Activated CD4-positive, alpha-beta T cell treated with anti-CD3 and anti-CD28 coated beads for 48 hours (primary cell): ENCODE data around the gene ABCA3.
"Not testable (repeated sequence)": the region's sequence is repeated elsewhere in the genome, so short reads cannot be mapped to it uniquely, and the experiment has no call there.

Experiments
- DNase-seq: peaks from one replicate; pipeline ENCODE4 v3.0.0-alpha.2; 2020

Gene ABCA3

DNA sequence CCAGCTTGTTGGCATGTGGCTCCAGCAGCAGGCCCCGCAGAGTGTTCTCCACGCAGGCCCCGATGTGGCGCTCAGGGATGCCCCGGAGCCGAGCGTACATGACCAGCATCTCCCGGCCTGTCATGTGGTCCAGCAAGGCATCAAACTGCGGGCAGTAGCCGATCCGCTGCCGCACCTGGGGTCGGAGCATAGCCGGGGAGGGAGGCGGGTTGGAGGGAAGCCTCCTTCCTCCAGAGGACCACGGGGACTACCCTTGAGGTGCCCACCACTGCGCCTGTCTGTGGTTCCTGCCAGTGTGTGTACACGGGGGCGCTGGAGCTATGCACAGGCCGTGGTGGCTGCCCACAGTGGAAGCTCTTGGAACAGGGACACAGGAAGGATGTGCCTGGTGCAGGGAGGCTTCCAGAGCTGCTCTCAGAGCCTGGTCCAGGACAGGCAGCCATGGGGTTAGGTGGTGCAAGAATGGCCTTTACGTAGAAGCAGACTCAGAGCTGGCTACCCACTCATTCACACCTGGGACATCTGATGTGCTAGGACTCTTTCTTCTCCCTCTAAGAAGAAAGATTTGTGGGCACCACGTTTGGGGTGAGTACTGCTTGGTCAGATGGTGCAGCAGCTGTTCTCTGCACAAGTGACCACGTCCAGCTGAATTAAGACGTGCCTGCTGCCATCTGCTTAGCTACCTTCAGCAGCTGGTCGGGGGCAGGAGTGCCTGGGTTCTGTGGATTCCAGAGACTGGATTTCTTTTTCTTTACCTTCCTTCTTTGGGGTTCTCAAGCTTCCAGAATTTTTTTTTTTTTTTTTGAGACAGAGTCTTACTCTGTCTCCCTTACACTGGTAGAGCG lies 61.4 kb downstream of the ABCA3 start:
- DNase-seq, result no peak

DNA sequence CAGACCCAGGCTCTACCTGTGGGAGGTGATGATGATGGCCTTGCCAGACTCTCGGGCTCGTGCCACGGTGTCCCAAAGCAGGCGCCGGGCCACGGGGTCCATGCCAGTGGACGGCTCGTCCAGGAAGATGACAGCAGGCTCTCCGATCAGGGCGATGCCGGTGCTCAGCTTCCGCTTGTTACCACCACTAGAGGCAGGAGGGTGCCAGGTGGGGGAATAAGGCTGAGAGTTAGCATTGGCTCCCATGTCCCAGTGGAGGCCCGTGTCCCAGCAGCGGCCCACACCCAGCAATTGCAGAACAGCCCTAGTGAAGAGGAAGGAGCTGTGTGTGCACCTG lies 62.3 kb downstream of the ABCA3 start:
- DNase-seq, result no peak

DNA sequence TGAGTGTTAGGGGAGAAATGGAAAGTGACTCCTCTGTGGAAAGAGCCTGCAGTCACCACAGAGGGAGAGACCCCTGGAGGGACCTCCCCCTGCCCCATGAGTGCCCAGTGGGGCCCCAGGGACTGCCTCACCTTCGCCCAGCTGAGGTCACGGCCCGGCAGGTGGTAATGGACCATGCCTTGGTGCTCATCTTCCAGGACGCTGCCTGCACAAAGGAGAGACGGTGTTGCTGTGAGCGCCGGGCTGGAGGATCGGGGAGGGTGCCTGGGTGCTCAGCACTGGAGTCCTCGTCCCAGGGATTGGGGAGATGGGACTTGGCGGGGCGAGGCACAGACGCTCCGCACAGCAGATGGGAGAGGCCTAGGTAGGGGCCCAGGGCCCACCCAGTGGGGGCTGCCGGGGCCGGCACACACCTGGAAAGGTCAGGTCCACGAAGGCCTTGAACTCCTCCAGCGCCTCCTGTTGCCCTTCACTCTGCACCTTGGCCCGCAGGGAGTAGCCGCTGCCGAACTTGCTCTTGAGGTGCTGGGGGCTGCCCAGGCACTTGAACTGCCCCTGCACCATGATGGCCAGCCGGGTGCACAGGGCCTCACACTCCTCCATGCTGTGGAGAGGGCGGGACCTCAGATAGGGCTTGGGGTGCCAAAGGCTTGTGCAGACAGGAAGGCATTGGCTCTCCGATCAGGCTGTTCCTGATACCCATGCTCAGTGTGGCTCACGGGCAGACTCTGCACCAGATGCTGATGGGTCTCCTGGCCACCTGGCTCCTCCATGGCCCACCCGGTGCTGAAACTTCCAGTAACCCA lies 62.9 kb downstream of the ABCA3 start:
- no peak for DNase-seq

DNA sequence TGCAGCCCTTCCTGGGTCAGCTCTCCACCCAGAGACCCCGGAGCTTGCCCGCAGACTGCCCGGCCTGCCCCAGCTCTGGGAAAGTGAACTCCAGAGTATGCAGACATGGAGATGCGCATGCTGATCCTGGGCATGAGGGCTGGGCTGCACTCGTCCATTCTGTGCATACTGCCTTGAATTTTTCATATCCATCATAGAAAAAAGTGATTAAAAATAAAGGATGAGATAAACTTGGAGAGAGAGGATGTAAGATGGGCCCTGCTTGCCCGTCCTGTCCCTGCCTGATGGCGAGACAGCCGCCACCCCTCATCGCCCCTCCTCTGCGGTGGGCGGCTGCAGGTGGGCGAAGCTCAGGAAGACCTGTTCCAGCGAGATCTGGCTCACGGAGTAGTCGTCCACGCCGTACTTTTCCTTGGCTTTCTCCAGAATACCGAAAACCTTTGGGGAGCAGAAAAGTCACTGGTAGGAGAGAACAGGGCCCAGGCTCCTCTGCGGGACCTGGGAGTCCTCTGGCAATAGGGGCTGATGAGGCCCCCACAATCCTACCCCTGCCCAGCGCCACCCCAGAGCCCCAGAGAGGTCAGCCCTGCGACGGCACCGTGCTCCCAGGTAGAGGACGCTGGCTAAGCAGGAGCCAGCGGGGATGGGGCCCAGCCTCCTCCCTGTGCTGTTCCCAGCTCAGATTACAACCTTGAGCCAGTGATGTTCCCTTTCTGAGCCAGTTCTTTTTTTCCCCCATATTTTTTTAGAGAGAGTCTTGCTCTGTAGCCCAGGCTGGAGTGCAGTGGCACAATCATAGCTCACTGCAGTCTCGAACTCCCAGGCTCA lies 63.9 kb downstream of the ABCA3 start:
- no peak for DNase-seq

DNA sequence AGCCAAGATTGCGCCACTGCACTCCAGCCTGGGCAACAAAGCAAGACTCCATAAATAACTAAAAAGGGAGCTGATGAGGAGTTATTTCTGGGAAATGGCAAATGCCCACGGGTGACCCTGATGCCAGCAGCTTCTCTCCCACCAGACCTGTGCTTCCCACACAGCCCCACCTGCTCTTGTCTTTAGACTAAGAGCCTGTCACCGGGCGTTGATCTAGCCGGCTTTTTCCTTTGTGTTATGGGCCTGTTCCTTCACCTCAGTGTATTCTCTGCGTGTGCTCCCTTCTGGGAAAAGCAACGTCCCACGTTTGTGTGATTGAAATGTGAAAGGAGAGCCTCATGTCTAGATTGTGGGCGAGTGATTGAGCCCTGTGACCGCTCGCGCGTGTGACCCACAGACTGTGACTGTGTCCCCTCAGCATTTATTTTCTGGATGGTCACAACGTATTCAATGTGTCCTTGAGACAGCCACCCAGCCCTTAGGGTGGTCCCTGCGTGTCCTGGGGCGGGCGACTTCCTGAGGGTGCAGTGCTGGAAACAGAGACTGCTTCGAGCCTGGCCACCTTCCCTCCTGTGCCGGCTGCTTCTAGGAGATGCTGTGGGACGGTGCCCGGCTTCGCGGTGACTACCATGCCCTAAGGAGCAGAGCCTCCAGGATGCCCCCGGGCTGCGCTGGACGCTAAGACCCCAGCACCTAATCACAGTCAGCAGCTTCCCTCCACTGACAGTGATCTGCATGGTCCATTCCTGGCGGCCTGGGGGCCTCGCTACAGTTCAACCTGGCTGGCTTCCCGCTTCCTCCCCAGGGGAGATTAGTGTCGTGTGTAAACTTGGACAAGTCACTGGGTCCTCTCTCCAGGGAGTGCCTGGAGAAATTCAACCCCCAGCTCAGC lies 64.8 kb downstream of the ABCA3 start:
- no peak for DNase-seq

DNA sequence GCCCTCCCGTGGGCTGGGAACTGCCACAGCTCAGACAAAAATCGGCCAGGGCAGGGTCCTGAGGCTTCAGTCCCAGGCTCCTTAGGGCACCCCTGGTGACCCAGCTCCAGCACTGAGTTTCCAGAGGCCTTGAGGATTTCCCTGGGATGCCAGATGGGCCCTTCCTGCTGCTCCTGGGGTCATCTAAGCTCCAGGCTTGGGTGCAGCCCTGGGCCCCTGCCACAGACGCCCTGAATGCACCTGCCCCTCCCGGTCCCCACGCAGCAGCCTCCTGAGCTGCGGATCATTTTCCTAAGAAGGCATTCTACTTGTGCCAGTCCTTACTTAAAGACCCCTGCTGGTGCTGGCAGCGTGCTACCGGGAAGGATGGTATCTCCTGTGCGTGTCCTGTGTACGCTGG lies 66.6 kb downstream of the ABCA3 start:
- DNase-seq, result no peak

DNA sequence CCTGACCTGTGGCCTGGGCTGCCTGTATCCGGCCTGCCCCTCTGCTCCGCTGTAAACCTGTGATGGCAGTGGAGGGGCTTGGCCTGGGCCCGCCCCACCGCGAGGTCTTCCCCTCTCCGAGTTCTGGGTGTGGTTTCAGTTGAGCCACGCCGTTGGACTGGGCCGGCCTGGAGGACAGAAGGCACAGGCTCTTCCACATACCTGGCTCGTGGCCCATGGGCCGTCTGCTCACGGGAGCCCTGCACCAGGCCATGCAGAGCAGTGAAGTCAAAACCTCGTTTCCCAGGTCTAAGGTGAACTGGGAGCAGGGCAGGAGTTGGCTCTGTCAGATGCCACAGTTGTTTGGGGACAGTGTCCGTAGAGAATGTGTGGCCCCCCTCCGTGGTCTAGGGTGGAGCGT lies 67.0 kb downstream of the ABCA3 start:
- no peak for DNase-seq

DNA sequence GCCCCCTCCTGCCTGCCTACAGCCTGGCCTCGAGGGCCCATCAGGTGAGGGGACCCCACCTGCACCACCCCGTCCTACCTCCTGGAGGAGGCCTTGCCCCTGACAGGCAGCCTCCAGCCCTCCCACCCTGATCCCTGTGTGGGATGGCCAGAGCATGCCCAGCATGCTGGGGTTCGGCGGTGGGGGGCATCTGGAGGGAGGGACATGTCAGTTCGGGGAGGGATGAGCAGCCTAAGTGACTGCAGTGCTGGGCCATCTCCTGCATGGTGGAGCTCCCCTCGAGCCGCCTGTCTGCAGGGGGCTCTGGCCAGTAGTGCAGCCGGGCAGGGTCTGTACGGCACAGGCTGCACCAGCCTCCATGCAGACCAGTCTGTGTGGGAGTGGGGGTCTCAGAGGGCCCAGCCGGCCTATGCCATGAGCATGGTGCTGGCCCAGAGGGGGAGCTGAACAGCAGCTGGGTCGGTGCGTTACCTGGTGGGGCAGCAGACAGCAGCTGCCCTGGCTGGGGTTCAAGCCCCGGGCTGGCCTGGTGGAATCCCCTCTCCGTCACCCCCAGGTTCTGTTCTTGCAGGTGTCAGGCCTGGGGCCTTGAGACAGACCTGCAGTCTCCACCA lies 68.6 kb downstream of the ABCA3 start:
- no peak for DNase-seq

DNA sequence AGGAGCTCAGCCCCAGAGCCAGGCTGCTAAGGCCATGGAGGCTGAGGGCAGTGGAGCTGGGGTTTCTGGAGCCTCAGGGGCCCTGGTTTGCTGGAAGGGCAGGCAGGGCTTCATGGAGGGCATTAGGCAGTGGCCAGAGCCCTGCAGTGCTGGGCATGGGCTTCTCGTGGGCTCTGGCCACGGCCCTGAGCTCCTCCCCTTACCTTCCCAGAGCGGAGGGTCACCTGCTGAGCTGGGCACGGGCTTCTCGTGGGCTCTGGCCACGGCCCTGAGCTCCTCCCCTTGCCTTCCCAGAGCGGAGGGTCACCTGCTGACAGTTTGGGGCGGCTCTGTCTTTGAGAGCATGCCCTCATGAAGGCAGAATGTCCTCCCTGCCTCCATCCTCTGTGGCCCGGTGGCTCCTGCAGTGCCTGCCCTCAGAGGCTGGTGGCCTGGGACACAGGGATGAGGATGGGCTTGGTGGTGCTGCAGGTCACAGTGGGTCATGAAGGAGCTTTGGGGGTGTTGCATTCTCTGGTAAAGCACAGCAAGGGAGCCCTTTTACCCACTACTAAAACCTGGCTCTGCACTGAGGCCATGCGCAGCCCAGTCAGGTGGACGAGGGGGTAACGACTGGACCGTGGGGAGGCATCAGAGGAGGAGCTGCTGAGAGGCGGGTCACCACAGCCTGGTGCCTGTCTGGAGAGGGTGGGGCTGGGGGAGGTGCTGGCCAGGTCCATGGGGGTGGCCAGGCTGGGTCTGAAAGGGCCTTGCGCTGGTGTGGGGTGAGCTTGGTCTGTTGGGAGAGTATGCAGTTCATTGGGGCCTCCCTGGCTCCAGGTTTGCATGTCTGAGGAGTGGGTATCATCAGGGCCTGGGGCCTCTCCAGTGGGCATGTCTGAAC lies 69.7 kb downstream of the ABCA3 start:
- no peak for DNase-seq

DNA sequence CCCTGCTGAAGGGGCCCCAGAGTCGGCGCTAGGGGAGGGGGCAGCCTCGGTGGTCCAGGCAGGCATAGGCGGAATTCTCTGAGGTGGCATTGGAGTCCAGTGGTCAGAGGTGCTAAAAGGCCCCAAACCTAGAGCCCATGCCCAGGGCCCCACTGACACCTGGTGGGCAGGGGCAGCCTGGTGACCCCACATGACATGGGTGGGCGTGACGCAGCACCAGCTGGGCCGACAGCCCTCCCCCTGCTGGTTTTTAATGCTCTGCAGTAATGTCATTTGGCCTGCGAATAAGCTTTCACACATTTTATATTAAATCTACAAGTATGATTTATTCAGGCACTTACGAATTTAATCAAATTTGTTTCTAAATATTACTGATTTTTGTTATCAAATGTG lies 70.5 kb downstream of the ABCA3 start:
- no peak for DNase-seq

DNA sequence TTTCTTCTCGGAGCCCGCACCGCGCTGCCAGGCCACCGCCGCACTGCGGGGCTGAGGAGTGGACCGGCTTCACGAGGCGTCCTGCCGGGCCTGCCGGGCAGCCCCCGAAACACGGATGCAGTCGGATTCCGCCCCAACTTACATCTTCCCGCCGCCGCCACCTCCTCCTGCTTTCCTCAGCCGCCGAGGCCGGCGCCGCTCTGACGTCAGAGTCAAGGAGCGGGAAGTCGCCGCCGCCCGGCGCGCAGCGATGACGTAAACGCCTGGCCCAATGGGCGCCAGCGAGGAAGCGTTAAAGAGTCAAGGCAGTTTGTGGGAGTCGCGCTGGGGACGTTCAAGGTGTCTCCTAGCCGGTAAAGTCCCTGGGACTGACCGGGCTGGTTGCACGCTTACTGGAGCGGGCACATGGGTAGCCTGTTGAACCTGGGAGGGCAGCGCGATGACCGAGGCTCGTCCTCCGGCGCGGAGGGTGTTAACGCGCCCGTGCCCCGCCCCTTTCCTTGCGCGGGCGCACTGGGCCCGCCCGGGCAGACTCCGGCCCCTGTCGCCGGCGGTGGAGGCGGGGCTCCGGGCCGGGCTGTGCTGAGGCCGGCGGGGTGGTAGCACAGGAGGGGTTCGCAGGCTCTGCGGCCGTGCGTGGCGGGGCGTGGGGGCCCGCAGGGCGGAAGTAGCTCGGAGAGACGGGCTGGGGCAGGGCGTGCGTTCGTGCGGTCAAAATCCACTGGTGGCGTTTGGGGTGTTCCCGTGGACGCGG lies 72.4 kb downstream of the ABCA3 start, which contains the start of gene RNPS1:
RNPS1 (minus strand) TSS at position 214 of the 754 bp plus-strand sequence. CDS start 3,483 bp downstream, outside the sequence.
- DNase-seq, result peak; percentile 97

DNA sequence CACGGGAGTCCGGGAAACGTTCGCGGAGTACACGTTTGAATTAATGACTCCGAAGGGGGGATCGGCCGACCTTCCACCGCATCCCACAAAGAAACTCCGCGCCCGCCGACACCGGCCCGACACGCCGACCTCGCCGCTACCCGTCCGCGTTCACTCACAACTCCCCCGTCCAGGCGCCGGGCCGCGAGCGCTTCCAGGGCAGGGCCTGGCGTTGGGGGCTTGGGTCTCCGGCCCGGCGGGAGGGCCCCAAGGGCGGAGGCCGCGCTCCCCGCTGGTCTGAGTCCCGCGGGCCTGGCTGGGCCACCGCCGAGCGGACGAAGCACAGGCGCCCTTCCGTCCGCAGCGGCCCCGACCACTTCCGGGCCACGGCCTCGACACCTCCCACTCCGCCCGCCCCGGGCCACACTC lies 73.0 kb downstream of the ABCA3 start:
- not testable (repeated sequence) for DNase-seq

DNA sequence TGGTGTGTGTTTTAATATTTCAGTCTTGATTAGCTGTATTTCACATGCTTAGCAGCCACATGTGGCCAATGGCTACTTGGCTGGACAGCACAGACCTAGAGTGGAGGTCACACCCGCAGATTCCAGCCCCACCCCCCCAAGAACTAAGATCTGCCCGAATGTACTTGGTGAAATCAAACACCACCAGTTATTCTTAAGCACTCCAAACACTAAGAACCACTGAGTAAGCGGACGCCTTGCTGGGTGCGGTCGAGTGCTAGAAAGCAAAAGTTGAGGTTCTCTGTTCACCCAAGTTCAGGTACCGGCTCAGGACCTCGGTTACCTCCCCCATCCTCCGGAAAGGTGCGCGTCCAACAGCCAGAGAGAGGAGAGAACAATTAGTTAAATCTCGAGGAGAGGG lies 73.6 kb downstream of the ABCA3 start:
- DNase-seq, result peak; percentile 35

DNA sequence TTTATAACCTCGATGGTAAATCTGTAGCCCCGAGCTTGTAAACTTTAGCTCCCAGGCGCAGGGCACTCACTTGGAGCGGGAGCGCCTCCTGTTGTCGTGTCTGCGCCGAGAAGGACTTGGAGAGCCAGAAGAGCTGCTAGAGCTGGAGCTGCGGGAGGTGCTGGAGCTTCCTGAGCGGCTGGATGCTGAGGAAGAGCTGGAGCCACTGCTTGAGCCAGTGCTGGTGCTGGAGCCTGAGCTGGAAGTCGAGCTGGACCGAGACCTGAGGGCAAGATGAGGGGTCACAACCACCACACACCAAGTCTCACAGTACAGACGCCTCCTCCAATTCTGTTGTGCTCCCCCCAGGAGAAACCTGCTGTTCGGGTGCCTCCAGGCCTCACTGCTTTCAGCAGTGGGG lies 77.5 kb downstream of the ABCA3 start:
- not testable (repeated sequence) for DNase-seq

DNA sequence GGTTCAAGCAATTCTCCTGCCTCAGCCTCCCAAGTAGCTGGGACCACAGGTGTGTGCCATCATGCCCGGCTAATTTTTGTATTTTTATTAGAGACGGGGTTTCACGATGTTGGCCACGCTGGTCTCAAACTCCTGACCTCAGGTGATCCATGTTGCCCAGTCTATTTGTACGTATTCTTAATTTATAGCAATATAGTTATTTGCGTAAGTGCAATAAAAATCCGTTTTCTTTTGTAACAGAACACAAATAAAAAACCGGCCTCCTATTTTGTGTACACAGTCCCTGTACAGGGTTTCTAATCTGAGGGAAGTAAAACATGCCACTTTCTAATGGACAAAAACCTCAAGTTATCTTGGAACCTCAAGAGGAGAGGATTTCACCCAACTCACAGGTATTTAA lies 80.3 kb downstream of the ABCA3 start:
- no peak for DNase-seq

DNA sequence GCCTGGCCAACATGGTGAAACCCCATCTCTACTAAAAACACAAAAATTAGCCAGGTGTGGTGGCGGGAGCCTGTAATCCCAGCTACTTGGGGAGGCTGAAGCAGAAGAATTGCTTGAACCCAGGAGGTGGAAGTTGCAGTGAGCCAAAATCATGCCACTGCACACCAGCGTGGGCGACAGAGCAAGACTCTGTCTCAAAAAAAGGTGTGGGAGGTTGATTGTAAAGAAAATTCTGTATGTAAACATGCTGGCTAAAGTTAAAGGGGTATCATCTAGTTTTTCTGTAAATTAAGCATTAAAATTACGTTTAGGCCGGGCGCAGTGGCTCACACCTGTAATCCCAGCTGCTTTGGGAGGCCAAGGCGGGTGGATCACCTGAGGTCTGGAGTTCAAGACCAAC lies 82.0 kb downstream of the ABCA3 start:
- not testable (repeated sequence) for DNase-seq

DNA sequence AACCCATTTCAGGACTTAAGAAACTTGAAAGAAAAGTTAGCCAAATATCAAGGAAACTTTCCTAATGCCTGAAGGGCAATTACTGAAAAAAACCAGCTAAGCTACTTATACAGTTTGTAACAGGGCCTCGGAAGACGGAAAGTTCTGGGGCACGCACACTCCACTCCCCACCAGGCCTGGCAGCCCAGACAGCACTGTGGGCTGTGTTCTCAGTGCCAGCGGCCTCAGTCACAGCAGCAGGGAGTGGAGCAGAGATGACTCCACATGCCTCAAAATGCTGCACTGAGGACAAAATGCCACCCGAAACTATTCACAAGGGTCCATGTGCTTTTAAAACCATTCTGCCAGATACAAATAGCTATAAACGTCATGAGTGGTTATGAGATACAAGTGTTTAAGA lies 82.8 kb downstream of the ABCA3 start:
- no peak for DNase-seq

DNA sequence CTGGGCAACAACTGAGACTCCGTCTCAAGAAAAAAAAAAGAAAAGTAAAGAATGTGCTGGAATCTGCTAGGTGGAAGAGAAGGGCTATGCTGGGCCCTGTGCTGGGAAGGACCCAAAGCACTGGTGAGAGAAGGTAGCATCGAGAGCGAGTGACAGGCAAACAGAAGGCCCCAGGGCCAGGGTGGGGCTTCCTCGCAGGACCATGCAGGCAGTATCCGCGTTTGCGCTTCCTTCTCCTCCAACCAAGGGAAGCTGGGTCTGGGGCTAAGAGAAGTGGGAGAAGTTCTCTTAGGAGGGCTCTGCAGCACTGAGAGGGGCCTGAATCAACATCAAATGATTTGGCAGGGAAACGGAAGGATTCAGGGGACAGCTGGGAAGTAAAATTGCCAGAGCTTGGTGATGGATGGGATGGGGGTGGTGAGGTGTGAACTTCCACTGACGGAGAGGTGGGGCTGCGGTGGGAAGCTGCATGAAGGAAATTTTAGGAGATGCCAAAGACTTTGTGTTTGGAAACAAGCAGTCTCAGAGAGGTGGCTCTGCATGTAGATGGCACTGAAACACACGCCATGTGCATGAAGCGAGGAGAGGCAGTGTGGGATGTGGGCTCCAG lies 83.9 kb downstream of the ABCA3 start:
- DNase-seq, result no peak

DNA sequence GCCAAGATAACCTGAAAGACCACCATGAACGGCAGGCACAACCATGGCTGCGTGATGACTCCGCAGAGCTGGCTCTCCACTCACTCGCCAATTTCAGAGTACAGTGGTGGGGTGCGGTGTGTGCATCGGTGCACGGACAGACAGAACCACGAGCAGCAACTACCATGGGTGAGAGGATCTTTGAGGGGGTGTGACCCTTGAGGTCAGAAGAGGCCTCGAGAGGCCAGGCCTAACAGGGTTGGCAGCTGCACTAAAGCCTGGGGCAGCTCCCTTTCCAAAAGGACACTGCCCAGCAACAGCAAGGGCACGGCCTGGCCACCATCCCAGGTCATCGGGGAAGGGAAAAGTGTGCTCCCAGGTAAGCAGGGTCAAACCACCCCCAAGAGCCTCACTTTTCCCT lies 87.2 kb downstream of the ABCA3 start:
- no peak for DNase-seq

DNA sequence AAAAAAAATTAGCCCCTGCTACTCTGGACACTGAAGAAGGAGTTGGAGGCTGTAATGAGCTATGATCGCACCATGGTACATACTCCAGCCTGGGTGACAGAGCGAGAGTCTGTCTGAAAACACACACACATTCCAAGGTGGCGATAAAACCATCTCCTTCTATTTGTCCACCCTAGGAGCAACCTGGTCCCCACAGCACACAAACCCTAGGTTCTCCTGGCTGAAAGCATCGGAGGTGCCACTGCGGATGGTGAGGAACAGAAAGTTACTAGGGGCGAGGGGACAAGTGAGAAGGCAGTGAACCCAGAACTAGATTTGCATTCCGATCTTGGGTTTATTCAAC lies 87.8 kb downstream of the ABCA3 start:
- DNase-seq, result no peak
